ENCODE results near the gene CTNNB1. TPM values are rescaled to one million over a fixed set of nuclear protein-coding genes. Genes with fewer than 3 reads are reported as not detected.

Gene CTNNB1
- total and polyA plus RNA-seq, 4 donors, result 63.3 to 265 (median 151) TPM

- TF ChIP-seq YY1 (IDR thresholded peaks at IDR 0.05) (no peak), HNF4A (conservative IDR thresholded peaks at IDR 0.05) (no peak), NR2F2 (IDR thresholded peaks at IDR 0.05) (no peak), REST (IDR thresholded peaks at IDR 0.05) (no peak)
- Histone ChIP-seq H3K4me3 (ENCODE audit: low read depth in 1 of 3, low read length in 3 of 3) (no peak overlapping the region), H3K27me3 (ENCODE audit: control insufficient read depth in 4 of 4, insufficient read depth in 4 of 4, low read length in 3 of 4) (no peaks in the 10 kb centered on the region), H3K36me3 (ENCODE audit: control insufficient read depth in 4 of 4, insufficient read depth in 3 of 4, low read depth in 1 of 4, low read length in 3 of 4) (peaks cover 15 to 51% (median 40%) of the 10 kb centered on the region in 4 donors), H3K9me3 (ENCODE audit: control insufficient read depth in 4 of 4, low read length in 3 of 4) (no peaks in the 10 kb centered on the region), H3K4me1 (ENCODE audit: control insufficient read depth in 4 of 4, insufficient read depth in 4 of 4, low read length in 3 of 4) (no peaks in the 10 kb centered on the region), H3K9ac (ENCODE audit: low read depth in 1 of 2, low read length in 2 of 2) (no peak overlapping the region), H3K27ac (ENCODE audit: low read depth in 1 of 2, low read length in 2 of 2) (no peak overlapping the region)
- 96% methylated on average over 4 of the region's 4 CpGs for WGBS
- DNase-seq (ENCODE audit: low spot score), result no peak
Observed at GRCh38 chr3:41241161-41241560, 41.9 kb downstream of the CTNNB1 start.

- TF ChIP-seq REST (IDR thresholded peaks at IDR 0.05) (no peak), JUND (IDR thresholded peaks at IDR 0.05) (no peak), MAX (IDR thresholded peaks at IDR 0.05) (no peak), ZBTB33 (IDR thresholded peaks at IDR 0.05) (no peak), SP1 (IDR thresholded peaks at IDR 0.05) (no peak), NR2F2 (IDR thresholded peaks at IDR 0.05) (no peak), EGR1 (IDR thresholded peaks at IDR 0.05; ENCODE audit: low read depth in 2 of 2) (no peak), HNF4G (IDR thresholded peaks at IDR 0.05) (no peak), HNF4A (conservative IDR thresholded peaks at IDR 0.05) (no peak), RXRA (IDR thresholded peaks at IDR 0.05) (no peak), FOXA1 (IDR thresholded peaks at IDR 0.05) (no peak), YY1 (IDR thresholded peaks at IDR 0.05) (no peak), CTCF (IDR thresholded peaks at IDR 0.05; ENCODE audit: low read depth, low read length, missing input control) (no peak), FOXA2 (IDR thresholded peaks at IDR 0.05) (no peak), ATF3 (IDR thresholded peaks at IDR 0.05) (no peak), GABPA (IDR thresholded peaks at IDR 0.05 in 1 of 2, conservative IDR thresholded peaks at IDR 0.05 in 1 of 2) (no peak), RAD21 (IDR thresholded peaks at IDR 0.05) (no peak)
- WGBS, result 93% methylated on average over 7 of the region's 7 CpGs
- Histone ChIP-seq H3K36me3 (ENCODE audit: control insufficient read depth in 4 of 4, insufficient read depth in 3 of 4, low read depth in 1 of 4, low read length in 3 of 4) (peaks cover 11 to 43% (median 33%) of the 10 kb centered on the region in 4 donors), H3K27me3 (ENCODE audit: control insufficient read depth in 4 of 4, insufficient read depth in 4 of 4, low read length in 3 of 4) (no peaks in the 10 kb centered on the region), H3K4me3 (ENCODE audit: low read depth in 1 of 3, low read length in 3 of 3) (no peak overlapping the region), H3K9me3 (ENCODE audit: control insufficient read depth in 4 of 4, low read length in 3 of 4) (no peaks in the 10 kb centered on the region), H3K4me1 (ENCODE audit: control insufficient read depth in 4 of 4, insufficient read depth in 4 of 4, low read length in 3 of 4) (no peaks in the 10 kb centered on the region), H3K9ac (ENCODE audit: low read depth in 1 of 2, low read length in 2 of 2) (no peak overlapping the region), H3K27ac (ENCODE audit: low read depth in 1 of 2, low read length in 2 of 2) (no peak overlapping the region)
- no peak for DNase-seq (ENCODE audit: low spot score)
Observed at GRCh38 chr3:41241800-41242571, 42.7 kb downstream of the CTNNB1 start.
